ENCODE measurements around the gene KCNK13.
"Not testable (repeated sequence)": the region's sequence is repeated elsewhere in the genome, so short reads cannot be mapped to it uniquely, and the experiment has no call there.

Gene KCNK13

DNA sequence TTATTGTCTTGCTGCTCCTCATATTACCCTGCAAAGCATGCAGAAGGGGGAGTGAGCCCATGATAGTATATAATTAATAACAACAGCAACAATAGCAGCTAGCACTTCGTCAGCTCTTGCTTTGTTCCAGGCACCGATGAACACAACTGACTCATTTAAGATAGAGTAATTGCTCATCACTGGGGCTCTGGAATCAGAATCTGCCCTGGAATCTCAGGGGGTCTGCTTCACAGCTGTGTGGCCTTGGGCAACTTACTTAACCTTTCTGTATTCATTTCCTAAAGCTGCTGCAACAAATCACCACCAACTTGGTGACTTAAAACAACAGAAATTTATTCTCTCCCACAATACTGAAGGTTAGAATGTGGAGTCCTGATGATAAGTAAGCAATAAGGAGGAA, 139.6 kb downstream of the KCNK13 start:
- no peak for DNase-seq (ENCODE audit: low read depth)
- TF ChIP-seq, protein P1, sequence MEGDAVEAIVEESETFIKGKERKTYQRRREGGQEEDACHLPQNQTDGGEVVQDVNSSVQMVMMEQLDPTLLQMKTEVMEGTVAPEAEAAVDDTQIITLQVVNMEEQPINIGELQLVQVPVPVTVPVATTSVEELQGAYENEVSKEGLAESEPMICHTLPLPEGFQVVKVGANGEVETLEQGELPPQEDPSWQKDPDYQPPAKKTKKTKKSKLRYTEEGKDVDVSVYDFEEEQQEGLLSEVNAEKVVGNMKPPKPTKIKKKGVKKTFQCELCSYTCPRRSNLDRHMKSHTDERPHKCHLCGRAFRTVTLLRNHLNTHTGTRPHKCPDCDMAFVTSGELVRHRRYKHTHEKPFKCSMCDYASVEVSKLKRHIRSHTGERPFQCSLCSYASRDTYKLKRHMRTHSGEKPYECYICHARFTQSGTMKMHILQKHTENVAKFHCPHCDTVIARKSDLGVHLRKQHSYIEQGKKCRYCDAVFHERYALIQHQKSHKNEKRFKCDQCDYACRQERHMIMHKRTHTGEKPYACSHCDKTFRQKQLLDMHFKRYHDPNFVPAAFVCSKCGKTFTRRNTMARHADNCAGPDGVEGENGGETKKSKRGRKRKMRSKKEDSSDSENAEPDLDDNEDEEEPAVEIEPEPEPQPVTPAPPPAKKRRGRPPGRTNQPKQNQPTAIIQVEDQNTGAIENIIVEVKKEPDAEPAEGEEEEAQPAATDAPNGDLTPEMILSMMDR (IDR thresholded peaks at IDR 0.05; ENCODE audit: control insufficient read depth, extremely low read depth, insufficient read depth): no peak

DNA sequence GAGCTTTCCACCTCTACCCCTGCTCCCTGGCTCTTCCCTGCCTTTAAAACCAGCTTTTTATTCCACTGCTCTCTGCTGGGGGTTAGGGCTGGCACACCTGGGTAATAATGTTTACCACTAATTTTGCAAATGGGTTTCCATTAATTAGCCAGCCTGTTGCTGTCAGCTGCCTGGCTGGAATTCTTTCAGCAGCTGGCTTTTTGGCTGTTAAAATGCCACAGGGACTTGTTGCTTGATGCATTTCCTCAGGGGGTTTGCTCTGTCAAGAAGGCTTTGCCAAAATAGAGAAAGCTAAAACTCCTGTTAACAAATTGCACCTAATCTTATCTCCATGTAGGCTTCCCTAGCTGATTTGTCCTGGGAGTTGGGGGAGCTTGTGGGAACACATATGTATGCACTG, 142.7 kb downstream of the KCNK13 start:
- H3K4me3 ChIP-seq (ENCODE audit: low read depth, low read length): no peak overlapping the region
- DNase-seq (ENCODE audit: low read depth): no peak
- TF ChIP-seq, protein P1 (IDR thresholded peaks at IDR 0.05; ENCODE audit: control insufficient read depth, extremely low read depth, insufficient read depth): no peak

More for the DNA sequence above, 139.6 kb downstream of the KCNK13 start:
- H3K4me3 ChIP-seq (ENCODE audit: low read depth, low read length): no peak overlapping the region

- DNase-seq (ENCODE audit: low read depth): no peak
- TF ChIP-seq, protein P1 (IDR thresholded peaks at IDR 0.05; ENCODE audit: control insufficient read depth, extremely low read depth, insufficient read depth): no peak
- H3K4me3 ChIP-seq (ENCODE audit: low read depth, low read length): no peak overlapping the region
Measured at GRCh38 chr14:90213099-90213748, 151.4 kb downstream of the KCNK13 start.

DNA sequence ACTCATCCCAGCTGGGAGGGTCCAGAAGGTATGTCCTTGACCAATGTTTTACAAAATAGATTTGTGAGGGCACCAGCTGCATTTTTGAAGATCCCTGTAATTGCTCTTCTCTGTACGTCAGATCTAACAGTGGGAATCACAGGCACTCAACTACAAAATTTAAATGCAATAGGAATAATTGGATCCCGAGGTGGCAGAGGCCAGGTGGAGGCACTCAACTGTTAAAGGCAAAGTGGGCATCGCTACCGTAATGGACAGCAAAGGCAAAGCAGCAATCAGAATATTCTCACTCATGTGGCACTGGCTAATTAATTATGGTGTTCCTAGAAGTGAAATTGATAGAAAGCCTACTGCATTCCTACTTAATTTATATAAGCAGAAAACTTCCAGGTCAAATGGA, 166.7 kb downstream of the KCNK13 start:
- DNase-seq (ENCODE audit: low read depth): no peak
- TF ChIP-seq, protein P1 (IDR thresholded peaks at IDR 0.05; ENCODE audit: control insufficient read depth, extremely low read depth, insufficient read depth): no peak
- H3K4me3 ChIP-seq (ENCODE audit: low read depth, low read length): no peak overlapping the region

GRCh38 chr14:90229942-90230341, 168.1 kb downstream of the KCNK13 start:
- DNase-seq (ENCODE audit: low read depth); H3K4me3 ChIP-seq (ENCODE audit: low read depth, low read length): not testable (repeated sequence)
